Mucosa of descending colon (tissue), 3 donors: ENCODE results near the gene SLC2A13. TPM values are rescaled to one million over a fixed set of nuclear protein-coding genes. Genes with fewer than 3 reads are reported as not detected.

Experiments
- ATAC-seq: fragments of 200-7000 bp; cut with Tn5 transposase; one replicate; pipeline ENCODE4 v1.9.1; 2020; ENCODE audit warnings: mild to moderate bottlenecking, moderate library complexity
- DNase-seq, 3 donors: peaks; one replicate each; pipeline ENCODE4 v3.0.0-alpha.2; 2020
- H3K36me3 ChIP-seq: fragments of 200-600 bp; one replicate; pipeline ENCODE4 v1.8.0; 2021; ENCODE audit warnings: low read depth, mild to moderate bottlenecking
- H3K4me1 ChIP-seq: fragments of 200-600 bp; one replicate; pipeline ENCODE4 v1.8.0; 2021; ENCODE audit warnings: low read depth, mild to moderate bottlenecking
- H3K4me3 ChIP-seq: fragments of 200-600 bp; one replicate; pipeline ENCODE4 v1.8.0; 2021; ENCODE audit warnings: mild to moderate bottlenecking
- H3K9me3 ChIP-seq: fragments of 200-600 bp; one replicate; pipeline ENCODE4 v1.8.0; 2021; ENCODE audit warnings: mild to moderate bottlenecking
- CTCF ChIP-seq: fragments of 200-600 bp; IDR thresholded peaks from one replicate; pipeline ENCODE4 v1.8.0; 2022; ENCODE audit warnings: antibody characterized with exemption, mild to moderate bottlenecking
- intact Hi-C, 2 donors: fragments of 100-400 bp; cut with DNase I in 1 of 2; cut with micrococcal nuclease in 1 of 2; formaldehyde crosslinking; loops; one replicate each; pipeline versions ENCODE4 v1.11.0 to v1.11.1; 2022; cut with DNase I, micrococcal nuclease
- total RNA-seq, 3 donors: library from RNA; stranded (reverse); fragmentation: NEBNext Ultra II Directional in 2 of 3; extraction: Animal tissue kit (Norgen Biotek cat#: 25700) in 2 of 3; gene quantifications; one replicate each; pipeline versions ENCODE4 v1.2.1 to v1.2.4, GENCODE V29; 2021 to 2023
- donor health status: DM: no; HTN: no; CAD: no; lungs with moderate emphysema.
- donor health status: DM: no; HTN: no; CAD: no.
- donor health status: DM: no; HTN: yes; CAD: no.

Gene SLC2A13
- total RNA-seq, 3 donors from 2014 or later, result 25.0 to 41.8 (median 34.1) TPM

GRCh38 chr12:39780411-39780912, 325.4 kb downstream of the SLC2A13 start:
- no peak for TF ChIP-seq CTCF

GRCh38 chr12:39779768-39780340, 326.0 kb downstream of the SLC2A13 start:
- no peaks in the 10 kb centered on the region for H3K9me3 ChIP-seq
- ATAC-seq (peak; percentile 47), DNase-seq (no peak)
- H3K4me3 ChIP-seq, result no peak overlapping the region
- H3K4me1 ChIP-seq, result peaks cover 15% of the 10 kb centered on the region
- H3K36me3 ChIP-seq, result no peaks in the 10 kb centered on the region
- intact Hi-C loops, result no loop called here
- TF ChIP-seq CTCF, result no peak

More at GRCh38 chr12:39780411-39780912, 325.4 kb downstream of the SLC2A13 start:
- Histone ChIP-seq H3K9me3 (no peaks in the 10 kb centered on the region), H3K4me1 (peaks cover 15% of the 10 kb centered on the region), H3K36me3 (no peaks in the 10 kb centered on the region), H3K4me3 (no peak overlapping the region)
- DNase-seq (no peak), ATAC-seq (no peak)
- intact Hi-C loops, result no loop called here

GRCh38 chr12:39777465-39777864, 328.4 kb downstream of the SLC2A13 start:
- Histone ChIP-seq H3K36me3 (no peaks in the 10 kb centered on the region), H3K4me1 (peaks cover 15% of the 10 kb centered on the region), H3K4me3 (no peak overlapping the region), H3K9me3 (no peaks in the 10 kb centered on the region)
- TF ChIP-seq CTCF, result no peak
- peak; percentile 20 for ATAC-seq
- DNase-seq, result no peak
- intact Hi-C loops, result no loop called here

- TF ChIP-seq CTCF, result no peak
- ATAC-seq (no peak), DNase-seq (no peak)
- H3K4me1 ChIP-seq, result no peaks in the 10 kb centered on the region
- H3K9me3 ChIP-seq, result no peaks in the 10 kb centered on the region
- H3K36me3 ChIP-seq, result no peaks in the 10 kb centered on the region
- no peak overlapping the region for H3K4me3 ChIP-seq
- intact Hi-C loops, result no loop called here
Measured at GRCh38 chr12:39773266-39773665, 332.6 kb downstream of the SLC2A13 start.

GRCh38 chr12:39772821-39773259, 333.0 kb downstream of the SLC2A13 start:
- ATAC-seq (no peak), DNase-seq (no peak)
- Histone ChIP-seq H3K4me1 (no peaks in the 10 kb centered on the region), H3K4me3 (no peak overlapping the region), H3K36me3 (no peaks in the 10 kb centered on the region), H3K9me3 (no peaks in the 10 kb centered on the region)
- intact Hi-C loops, result no loop called here
- no peak for TF ChIP-seq CTCF
